SK-MEL-5 (cell line): Measurements from ENCODE around the gene MPST. TPM values are rescaled to one million over a fixed set of nuclear protein-coding genes. Genes with fewer than 3 reads are reported as not detected.

Source experiments
- DNase-seq: peaks from one replicate; pipeline ENCODE4 v3.0.0-alpha.2; 2016; ENCODE audit warnings: low read depth, low spot score
- in situ Hi-C: cut with HindIII; loops from 2 replicates; pipeline ENCODE4 v1.10.0; 2016; ENCODE audit warnings: low sequenced_read_pairs, high pct_unique_total_duplicates, low pct_unique_long_range_greater_than_20kb
- total RNA-seq: library from RNA; depleted of rRNA; stranded (reverse); fragments of >200 nt; shearing (Covaris generic); gene quantifications from 2 replicates; pipeline ENCODE4 v1.2.3, GENCODE V29; 2014

The MPST gene
- total RNA-seq, 1 experiment from 2014 or later: 50.2 TPM

GRCh38 chr22:36998620-36999351, 20.8 kb upstream of the MPST start:
- no peak for DNase-seq

GRCh38 chr22:36999463-36999862, 20.1 kb upstream of the MPST start:
- in situ Hi-C loops: no loop called here
- DNase-seq: no peak

More at GRCh38 chr22:36998620-36999351, 20.8 kb upstream of the MPST start:
- in situ Hi-C loops: no loop called here

- no peak for DNase-seq
- in situ Hi-C loops: no loop called here
Observed at GRCh38 chr22:37000676-37001534, 18.6 kb upstream of the MPST start.

- in situ Hi-C loops: no loop called here
- no peak for DNase-seq
Observed at GRCh38 chr22:37001826-37002225, 17.7 kb upstream of the MPST start.

- in situ Hi-C loops: no loop called here
- DNase-seq: no peak
Observed at GRCh38 chr22:37002633-37003032, 16.9 kb upstream of the MPST start.

GRCh38 chr22:37007651-37008050, 11.9 kb upstream of the MPST start:
- in situ Hi-C loops: no loop called here
- no peak for DNase-seq

- in situ Hi-C loops: no loop called here
- DNase-seq: no peak
Observed at GRCh38 chr22:37008365-37008764, 11.2 kb upstream of the MPST start.

GRCh38 chr22:37009490-37009889, 10.1 kb upstream of the MPST start:
- no peak for DNase-seq
- in situ Hi-C loops: no loop called here

- DNase-seq: no peak
- in situ Hi-C loops: no loop called here
Observed at GRCh38 chr22:37010174-37010573, 9.4 kb upstream of the MPST start.

- DNase-seq: no peak
- in situ Hi-C loops: no loop called here
Observed at GRCh38 chr22:37010976-37011375, 8.6 kb upstream of the MPST start.

- in situ Hi-C loops: no loop called here
- no peak for DNase-seq
Observed at GRCh38 chr22:37011472-37011871, 8.1 kb upstream of the MPST start.

GRCh38 chr22:37012262-37012904, 7.2 kb upstream of the MPST start:
- no peak for DNase-seq
- in situ Hi-C loops: no loop called here

- in situ Hi-C loops: no loop called here
- DNase-seq: no peak
Observed at GRCh38 chr22:37012956-37013355, 6.6 kb upstream of the MPST start.

- in situ Hi-C loops: no loop called here
- no peak for DNase-seq
Observed at GRCh38 chr22:37014415-37014806, 5.1 kb upstream of the MPST start.

GRCh38 chr22:37014835-37015586, 4.5 kb upstream of the MPST start:
- in situ Hi-C loops: no loop called here

GRCh38 chr22:37015587-37015878, 4.0 kb upstream of the MPST start:
- in situ Hi-C loops: no loop called here
- DNase-seq: no peak

More at GRCh38 chr22:37014835-37015586, 4.5 kb upstream of the MPST start:
- DNase-seq: no peak

- in situ Hi-C loops: no loop called here
Observed at GRCh38 chr22:37016134-37016910, 3.2 kb upstream of the MPST start.

More at GRCh38 chr22:37016134-37016910, 3.2 kb upstream of the MPST start:
- no peak for DNase-seq
